SK-N-SH treated with all-trans-retinoic acid at 6 μM for 48 hours (cell line): ENCODE results near the gene AMH.

Source experiments
- BACH2 ChIP-seq: fragments of 250-450 bp; sonication (Bioruptor Pico); IDR thresholded peaks from 2 replicates; pipeline ENCODE4 v1.9.0; 2021; ENCODE audit warnings: mild to moderate bottlenecking, borderline replicate concordance
- RARB ChIP-seq: fragments of 250-450 bp; sonication (Bioruptor Pico); IDR thresholded peaks from 2 replicates; pipeline ENCODE4 v1.8.0; 2021; ENCODE audit warnings: mild to moderate bottlenecking, moderate library complexity

DNA sequence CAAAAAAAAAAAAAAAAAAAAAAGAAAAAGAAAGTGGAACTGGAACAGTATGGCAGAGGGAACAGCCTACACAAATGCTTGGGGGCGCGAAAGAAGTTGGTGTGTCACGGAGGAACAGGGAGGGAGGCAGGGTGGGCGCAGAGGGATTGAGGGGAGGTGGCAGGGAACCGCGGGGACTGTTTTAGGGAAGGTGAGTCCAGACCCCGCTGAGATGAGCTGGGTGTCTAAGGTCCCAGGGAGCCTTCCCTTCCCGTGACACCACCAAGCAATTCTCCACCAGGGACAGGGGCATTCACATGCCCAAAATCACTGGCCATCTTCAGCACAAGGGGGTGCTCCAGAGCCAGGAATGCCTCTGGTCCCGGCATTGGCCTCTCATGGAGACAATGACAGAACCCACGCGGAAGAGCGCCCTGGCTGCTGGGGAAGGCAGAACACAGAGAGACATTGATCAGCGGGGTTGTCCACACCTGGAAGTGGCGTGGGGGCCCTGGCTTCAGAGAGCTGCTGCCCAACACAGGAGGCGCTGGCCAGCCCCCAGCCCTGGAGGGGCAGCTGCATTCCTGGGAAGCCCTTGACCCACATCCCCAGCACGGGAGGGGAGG, 25.9 kb downstream of the AMH start:
- TF ChIP-seq BACH2 (CRISPR knock-in tag), result no peak
- no peak for TF ChIP-seq RARB (CRISPR knock-in tag)
